Upper lobe of right lung (tissue), 1 donor: ENCODE data around the gene AKAP5. TPM values are rescaled to one million over a fixed set of nuclear protein-coding genes. Genes with fewer than 3 reads are reported as not detected.

Experiments used
- ATAC-seq: fragments of 200-7000 bp; cut with Tn5 transposase; one replicate; pipeline ENCODE4 v1.9.1; 2020; ENCODE audit warnings: mild to moderate bottlenecking, moderate library complexity
- DNase-seq: peaks from one replicate; pipeline ENCODE4 v3.0.0-alpha.2; 2020
- H3K27ac ChIP-seq: fragments of 200-600 bp; one replicate; pipeline ENCODE4 v1.8.0; 2022
- H3K27me3 ChIP-seq: fragments of 200-600 bp; one replicate; pipeline ENCODE4 v1.8.0; 2022; ENCODE audit warnings: mild to moderate bottlenecking
- H3K36me3 ChIP-seq: fragments of 200-600 bp; one replicate; pipeline ENCODE4 v1.8.0; 2022
- H3K4me1 ChIP-seq: fragments of 200-600 bp; one replicate; pipeline ENCODE4 v1.8.0; 2022
- H3K4me3 ChIP-seq: fragments of 200-600 bp; one replicate; pipeline ENCODE4 v1.8.0; 2022; ENCODE audit warnings: mild to moderate bottlenecking
- H3K9me3 ChIP-seq: fragments of 200-600 bp; one replicate; pipeline ENCODE4 v1.8.0; 2022
- intact Hi-C: fragments of 100-400 bp; cut with DNase I; formaldehyde crosslinking; loops from one replicate; pipeline ENCODE4 v1.11.0; 2022
- total RNA-seq: library from RNA; stranded (reverse); fragmentation: NEBNext Ultra II Directional; extraction: Animal tissue kit (Norgen Biotek cat#: 25700); gene quantifications from one replicate; pipeline ENCODE4 v1.2.1, GENCODE V29; 2021
- TF ChIP-seq, protein P1 (sequence below): fragments of 200-600 bp; IDR thresholded peaks from one replicate; pipeline ENCODE4 v1.8.0; 2022; ENCODE audit warnings: antibody characterized with exemption
- donor health status: DM: no; HTN: yes; CAD: no; lungs with severe emphysema.

The AKAP5 gene
- total RNA-seq, 1 donor from 2014 or later = 3.6 TPM

DNA sequence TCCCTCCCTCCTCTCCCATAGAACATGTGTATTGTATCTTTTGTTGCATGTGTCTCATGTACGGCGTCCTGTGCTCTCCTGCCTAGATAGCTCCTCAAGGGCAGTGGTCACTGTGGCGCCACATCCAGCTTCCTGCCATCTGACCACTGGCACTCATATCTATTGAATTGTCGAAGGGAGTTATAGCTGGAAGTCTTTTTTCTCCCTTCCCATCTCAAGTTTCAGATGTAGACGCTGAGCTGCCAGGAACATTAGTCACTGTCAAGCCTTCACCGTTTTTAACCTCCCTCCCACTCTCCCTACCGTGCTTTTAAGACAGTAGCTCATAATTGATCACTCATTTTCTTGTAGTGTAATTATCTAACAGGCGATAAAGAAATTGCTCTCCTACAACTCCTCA lies 44.1 kb upstream of the AKAP5 start:
- intact Hi-C loops = no loop called here
- Histone ChIP-seq H3K27me3 (no peaks in the 10 kb centered on the region), H3K4me1 (no peaks in the 10 kb centered on the region), H3K4me3 (no peak overlapping the region), H3K36me3 (peaks cover 59% of the 10 kb centered on the region), H3K27ac (no peak overlapping the region), H3K9me3 (no peaks in the 10 kb centered on the region)
- no peak for ATAC-seq
- no peak for DNase-seq
- TF ChIP-seq, protein P1, sequence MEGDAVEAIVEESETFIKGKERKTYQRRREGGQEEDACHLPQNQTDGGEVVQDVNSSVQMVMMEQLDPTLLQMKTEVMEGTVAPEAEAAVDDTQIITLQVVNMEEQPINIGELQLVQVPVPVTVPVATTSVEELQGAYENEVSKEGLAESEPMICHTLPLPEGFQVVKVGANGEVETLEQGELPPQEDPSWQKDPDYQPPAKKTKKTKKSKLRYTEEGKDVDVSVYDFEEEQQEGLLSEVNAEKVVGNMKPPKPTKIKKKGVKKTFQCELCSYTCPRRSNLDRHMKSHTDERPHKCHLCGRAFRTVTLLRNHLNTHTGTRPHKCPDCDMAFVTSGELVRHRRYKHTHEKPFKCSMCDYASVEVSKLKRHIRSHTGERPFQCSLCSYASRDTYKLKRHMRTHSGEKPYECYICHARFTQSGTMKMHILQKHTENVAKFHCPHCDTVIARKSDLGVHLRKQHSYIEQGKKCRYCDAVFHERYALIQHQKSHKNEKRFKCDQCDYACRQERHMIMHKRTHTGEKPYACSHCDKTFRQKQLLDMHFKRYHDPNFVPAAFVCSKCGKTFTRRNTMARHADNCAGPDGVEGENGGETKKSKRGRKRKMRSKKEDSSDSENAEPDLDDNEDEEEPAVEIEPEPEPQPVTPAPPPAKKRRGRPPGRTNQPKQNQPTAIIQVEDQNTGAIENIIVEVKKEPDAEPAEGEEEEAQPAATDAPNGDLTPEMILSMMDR = no peak

DNA sequence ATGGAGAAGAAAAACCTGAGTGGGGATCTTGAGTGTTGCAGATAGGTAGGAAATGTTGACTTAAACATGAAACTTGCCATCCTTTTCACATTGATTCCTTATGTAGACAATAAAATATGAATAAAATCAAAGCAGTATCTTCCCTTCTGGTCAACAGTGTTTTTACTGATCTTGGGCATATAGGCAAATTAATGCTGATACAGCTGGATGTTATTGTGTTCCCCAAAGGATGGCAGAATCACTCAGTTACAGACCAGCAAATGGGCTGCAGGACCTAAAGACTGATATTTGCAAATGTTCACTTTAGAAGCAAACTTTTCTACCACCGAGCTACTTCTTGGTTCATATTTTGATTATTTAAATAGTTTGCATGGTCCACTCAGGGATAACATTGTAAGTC lies 43.3 kb upstream of the AKAP5 start:
- Histone ChIP-seq H3K4me3 (no peak overlapping the region), H3K27ac (no peak overlapping the region), H3K36me3 (peaks cover 61% of the 10 kb centered on the region), H3K4me1 (no peaks in the 10 kb centered on the region), H3K27me3 (no peaks in the 10 kb centered on the region), H3K9me3 (no peaks in the 10 kb centered on the region)
- DNase-seq = no peak
- no peak for ATAC-seq
- TF ChIP-seq, protein P1 = no peak
- intact Hi-C loops = no loop called here

DNA sequence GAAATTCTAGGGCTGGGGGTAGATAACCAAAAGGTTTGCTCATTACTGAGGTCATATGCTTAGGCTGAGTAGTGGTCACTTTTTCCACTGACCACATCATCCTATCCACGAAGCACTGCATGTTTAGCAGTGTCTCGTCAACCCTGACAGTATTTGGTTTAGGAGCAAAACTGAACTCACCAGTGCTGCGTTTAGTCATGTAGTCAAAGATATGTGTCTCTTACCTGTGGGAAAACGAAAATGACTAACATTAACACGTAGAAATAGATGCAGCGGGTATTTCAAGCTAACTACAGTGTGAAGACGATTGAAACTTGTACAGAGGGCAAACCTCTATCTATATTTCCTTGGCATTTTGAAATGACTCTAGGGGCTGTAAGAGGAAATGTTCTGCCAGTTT lies 42.5 kb upstream of the AKAP5 start:
- H3K9me3 ChIP-seq = no peaks in the 10 kb centered on the region
- DNase-seq = no peak
- H3K4me1 ChIP-seq = no peaks in the 10 kb centered on the region
- ATAC-seq = no peak
- no peak overlapping the region for H3K27ac ChIP-seq
- H3K4me3 ChIP-seq = no peak overlapping the region
- intact Hi-C loops = no loop called here
- no peaks in the 10 kb centered on the region for H3K27me3 ChIP-seq
- H3K36me3 ChIP-seq = peaks cover 61% of the 10 kb centered on the region
- TF ChIP-seq, protein P1 = no peak

DNA sequence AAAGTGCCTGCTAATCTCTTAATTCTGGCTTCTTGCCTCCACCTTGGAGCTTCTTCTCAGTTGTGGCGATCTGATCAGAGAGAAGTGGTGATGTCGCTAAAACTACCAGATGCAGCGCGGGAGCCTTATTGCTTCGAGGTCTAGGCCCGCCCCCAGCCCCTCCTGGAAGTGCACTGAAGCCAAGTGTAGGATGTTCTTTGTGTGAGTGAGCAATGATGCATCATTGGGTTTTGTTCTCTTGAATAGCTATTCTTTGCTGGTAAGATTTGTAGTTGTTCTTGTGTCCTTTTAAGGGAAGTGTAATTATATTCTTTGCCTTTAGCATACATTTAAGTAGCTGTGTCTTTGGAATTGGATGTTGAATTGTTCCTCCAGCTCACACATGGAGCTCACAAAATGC lies 41.3 kb upstream of the AKAP5 start:
- intact Hi-C loops = no loop called here
- H3K4me1 ChIP-seq = no peaks in the 10 kb centered on the region
- no peak for ATAC-seq
- DNase-seq = no peak
- peaks cover 67% of the 10 kb centered on the region for H3K36me3 ChIP-seq
- H3K9me3 ChIP-seq = no peaks in the 10 kb centered on the region
- H3K27me3 ChIP-seq = no peaks in the 10 kb centered on the region
- H3K4me3 ChIP-seq = no peak overlapping the region
- no peak overlapping the region for H3K27ac ChIP-seq
- TF ChIP-seq, protein P1 = no peak

DNA sequence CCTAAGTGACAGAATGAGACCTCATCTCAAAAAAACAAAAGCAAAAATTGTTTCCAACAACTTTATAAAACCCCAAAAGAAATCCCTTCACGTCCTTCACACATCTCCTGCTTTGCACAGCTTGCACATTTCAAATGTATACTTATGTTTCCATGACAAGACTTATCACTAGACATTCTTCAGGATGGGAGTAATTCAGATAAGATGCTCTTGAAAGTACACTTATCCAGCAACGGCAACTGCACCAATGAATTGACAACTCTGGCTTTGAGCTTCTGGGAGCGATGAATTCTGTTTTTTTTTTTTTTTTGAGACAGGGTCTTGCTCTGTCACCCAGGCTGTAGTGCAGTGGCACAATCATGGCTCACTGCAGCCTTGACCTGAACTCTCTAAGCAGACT lies 30.8 kb upstream of the AKAP5 start:
- intact Hi-C loops = no loop called here
- Histone ChIP-seq H3K9me3 (no peaks in the 10 kb centered on the region), H3K27me3 (no peaks in the 10 kb centered on the region), H3K27ac (no peak overlapping the region), H3K4me1 (no peaks in the 10 kb centered on the region), H3K4me3 (no peak overlapping the region), H3K36me3 (peaks cover 54% of the 10 kb centered on the region)
- DNase-seq (no peak), ATAC-seq (no peak)
- TF ChIP-seq, protein P1 = no peak

DNA sequence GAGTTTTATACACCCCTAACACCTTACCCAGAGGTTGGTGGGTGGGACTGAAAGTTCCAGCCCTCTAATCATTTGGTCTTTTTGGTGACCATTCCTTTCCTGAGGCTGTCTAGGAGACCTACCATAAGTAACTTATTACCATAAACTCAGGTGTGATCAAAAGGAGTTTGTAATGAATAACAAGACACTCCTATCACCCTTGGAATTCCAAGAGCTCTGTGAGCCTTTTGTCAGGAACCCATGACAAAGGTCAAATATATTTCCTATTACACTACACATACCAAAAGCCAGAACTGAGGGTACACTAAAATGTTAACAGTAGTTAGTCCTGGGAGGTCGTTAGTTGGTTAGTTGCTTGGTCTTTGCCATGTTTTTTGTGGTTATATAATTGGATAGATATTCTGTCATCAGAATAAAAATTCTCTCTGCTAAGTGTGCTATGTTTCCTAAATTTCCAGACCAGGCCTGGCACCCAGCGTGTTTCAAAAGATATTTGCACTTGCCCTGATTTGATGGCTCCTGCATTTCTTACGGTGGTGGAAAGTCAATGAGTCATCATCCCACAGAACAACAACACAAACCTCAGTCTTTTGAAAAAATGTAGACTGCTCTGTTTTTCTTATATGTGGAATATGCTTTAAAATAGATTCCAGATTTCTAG lies 27.0 kb upstream of the AKAP5 start:
- H3K4me1 ChIP-seq = no peaks in the 10 kb centered on the region
- H3K9me3 ChIP-seq = no peaks in the 10 kb centered on the region
- H3K27ac ChIP-seq = peak overlapping the region; percentile 42
- H3K36me3 ChIP-seq = peaks cover 43% of the 10 kb centered on the region
- TF ChIP-seq, protein P1 = no peak
- peak; percentile 71 for ATAC-seq
- H3K4me3 ChIP-seq = no peak overlapping the region
- H3K27me3 ChIP-seq = no peaks in the 10 kb centered on the region
- no peak for DNase-seq
- intact Hi-C loops = no loop called here
